GM23248 (cell line): ENCODE results near the gene C2CD2L.
"Not testable (repeated sequence)": the region's sequence is repeated elsewhere in the genome, so short reads cannot be mapped to it uniquely, and the experiment has no call there.

Experiments used
- EZH2 ChIP-seq: fragments of 200-600 bp; sonication (generic); IDR thresholded peaks from 2 replicates; pipeline ENCODE4 v1.6.1; 2018; ENCODE audit warnings: antibody characterized with exemption, mild to moderate bottlenecking; ENCODE audit not compliant: insufficient read depth, poor library complexity, severe bottlenecking
- EZH2phosphoT487 ChIP-seq: fragments of 200-600 bp; sonication (generic); IDR thresholded peaks from 2 replicates; pipeline ENCODE4 v1.6.1; 2018; ENCODE audit warnings: antibody characterized with exemption, moderate library complexity, mild to moderate bottlenecking, low read depth; ENCODE audit not compliant: insufficient read depth

GRCh38 chr11:119139276-119139675, 32.1 kb downstream of the C2CD2L start:
- TF ChIP-seq EZH2phosphoT487, EZH2: not testable (repeated sequence)
